HCT116 (cell line): Measurements from ENCODE around the gene RIT2. TPM values are rescaled to one million over a fixed set of nuclear protein-coding genes. Genes with fewer than 3 reads are reported as not detected.

Experiments
- ATAC-seq: fragments of 200-7000 bp; cut with Tn5 transposase; 2 replicates; pipeline ENCODE4 v1.9.1; 2020; ENCODE audit warnings: mild to moderate bottlenecking, moderate library complexity
- BruUV-seq: library from RNA; stranded (reverse); fragments of 400-500 nt; replicated peaks from 2 replicates; lab custom pipeline; 2021; lab: Mats Ljungman, UMichigan
- CTCF ChIA-PET: fragments of 300-600 bp; sonication (Branson Sonifier 250); formaldehyde crosslinking; loops from one replicate; lab custom pipeline; 2021; ENCODE audit warnings: antibody characterized with exemption; lab: Charles Lee
- POLR2A ChIA-PET: fragments of 300-600, 350-600 bp; sonication (Branson Sonifier 250); formaldehyde crosslinking; loops from one replicate; lab custom pipeline; 2021; ENCODE audit warnings: antibody characterized with exemption; lab: Charles Lee
- RAD21 ChIA-PET, 2 experiments: fragments of 300-600 bp; sonication (Branson Sonifier 250); formaldehyde crosslinking; loops; one replicate each; lab custom pipeline; 2023; ENCODE audit warnings: low total read pairs in 2 of 2; ENCODE audit not compliant: uncharacterized antibody in 2 of 2, unreplicated experiment in 2 of 2, low non-redundant PET in 1 of 2; lab: Charles Lee
- DNase-seq: peaks from one replicate; pipeline ENCODE4 v3.0.0-alpha.2; 2010; ENCODE audit warnings: low read depth, low spot score
- H2AFZ ChIP-seq: fragments of 200-600 bp; shearing (Covaris generic), sonication (generic); 2 replicates; pipeline ENCODE4 v1.6.1; 2017; ENCODE audit warnings: low read depth, mixed run types, mixed read lengths, antibody characterized with exemption, low read length; ENCODE audit not compliant: poor library complexity, severe bottlenecking
- H3K27ac ChIP-seq: 2 replicates; pipeline ENCODE4 v1.5.1; 2012; ENCODE audit warnings: low read depth, low read length
- H3K27me3 ChIP-seq: fragments of 200-600 bp; sonication (generic); 2 replicates; pipeline ENCODE4 v1.6.1; 2016; ENCODE audit warnings: mixed run types, low read length, mixed read lengths; ENCODE audit not compliant: insufficient read depth
- H3K36me3 ChIP-seq, 2 experiments: fragments of 200-500 bp in 1 of 2; fragments of 200-600 bp in 1 of 2; sonication (Bioruptor generic) in 1 of 2; sonication (generic) in 1 of 2; 2 replicates each; pipeline versions ENCODE4 v1.5.1 to v1.6.1; 2014 to 2016; ENCODE audit warnings: low read length in 2 of 2, inconsistent platforms in 1 of 2, mixed read lengths in 1 of 2, mixed run types in 1 of 2; ENCODE audit not compliant: insufficient read depth in 2 of 2, control insufficient read depth in 1 of 2
- H3K4me1 ChIP-seq, 2 experiments: fragments of 200-600 bp in 1 of 2; sonication (generic) in 1 of 2; 2 replicates each; pipeline versions ENCODE4 v1.5.1 to v1.6.1; 2012 to 2017; ENCODE audit warnings: low read length in 2 of 2, inconsistent platforms in 1 of 2, mild to moderate bottlenecking in 1 of 2, mixed read lengths in 1 of 2, mixed run types in 1 of 2, moderate library complexity in 1 of 2; ENCODE audit not compliant: insufficient read depth in 2 of 2, control insufficient read depth in 1 of 2
- H3K4me2 ChIP-seq: fragments of 200-600 bp; sonication (generic); 2 replicates; pipeline ENCODE4 v1.6.1; 2017; ENCODE audit warnings: mixed run types, low read length, mixed read lengths
- H3K4me3 ChIP-seq, 2 experiments: fragments of 200-600 bp in 1 of 2; sonication (generic) in 1 of 2; replicated peaks in 1 of 2; 2 replicates each; pipeline ENCODE4 v1.5.1; 2011 to 2016; ENCODE audit warnings: low read length in 2 of 2, control low read depth in 1 of 2, low read depth in 1 of 2, mild to moderate bottlenecking in 1 of 2, mixed read lengths in 1 of 2, mixed run types in 1 of 2
- H3K79me2 ChIP-seq: fragments of 200-600 bp; sonication (generic); 2 replicates; pipeline ENCODE4 v1.6.1; 2017; ENCODE audit warnings: mild to moderate bottlenecking, mixed run types, low read length, moderate library complexity, mixed read lengths; ENCODE audit not compliant: insufficient read depth
- H3K9ac ChIP-seq: fragments of 200-600 bp; sonication (generic); 2 replicates; pipeline ENCODE4 v1.6.1; 2016; ENCODE audit warnings: low read length, mixed read lengths
- H3K9me2 ChIP-seq: fragments of 200-600 bp; sonication (generic), shearing (Covaris generic); 2 replicates; pipeline ENCODE4 v1.6.1; 2017; ENCODE audit warnings: mixed run types, mild to moderate bottlenecking, moderate library complexity; ENCODE audit not compliant: insufficient read depth
- H3K9me3 ChIP-seq, 2 experiments: fragments of 200-500 bp in 1 of 2; fragments of 200-600 bp in 1 of 2; sonication (Bioruptor generic) in 1 of 2; sonication (generic) in 1 of 2; 2 replicates each; pipeline ENCODE4 v1.6.1; 2014 to 2017; ENCODE audit warnings: low read length in 2 of 2, mixed read lengths in 2 of 2, inconsistent platforms in 1 of 2, low read depth in 1 of 2, mild to moderate bottlenecking in 1 of 2, mixed run types in 1 of 2, moderate library complexity in 1 of 2; ENCODE audit not compliant: control insufficient read depth in 1 of 2, insufficient read depth in 1 of 2
- H4K20me1 ChIP-seq: fragments of 200-600 bp; sonication (generic), shearing (Covaris generic); 2 replicates; pipeline ENCODE4 v1.6.1; 2017; ENCODE audit warnings: mixed run types, mild to moderate bottlenecking, moderate library complexity; ENCODE audit not compliant: insufficient read depth
- ATF3 ChIP-seq: IDR thresholded peaks from 2 replicates; pipeline ENCODE4 v1.6.1; 2012
- CEBPB ChIP-seq: IDR thresholded peaks from 2 replicates; pipeline ENCODE4 v1.6.1; 2012; ENCODE audit warnings: low read depth
- CTCF ChIP-seq, 3 experiments: fragments of 200-600 bp in 1 of 3; sonication (generic) in 1 of 3; IDR thresholded peaks in 2 of 3; conservative IDR thresholded peaks in 1 of 3; 2 replicates each; pipeline ENCODE4 v1.5.1; 2012 to 2017; ENCODE audit warnings: low read depth in 2 of 3, low read length in 2 of 3, antibody characterized with exemption in 1 of 3, borderline replicate concordance in 1 of 3, control low read depth in 1 of 3, mild to moderate bottlenecking in 1 of 3, mixed read lengths in 1 of 3, mixed run types in 1 of 3, moderate library complexity in 1 of 3; ENCODE audit not compliant: insufficient read depth in 1 of 3
- EGR1 ChIP-seq: IDR thresholded peaks from 2 replicates; pipeline ENCODE4 v1.6.1; 2012; ENCODE audit warnings: low read depth
- FOSL1 ChIP-seq: IDR thresholded peaks from 2 replicates; pipeline ENCODE4 v1.6.1; 2012; ENCODE audit warnings: low read depth
- JUND ChIP-seq: IDR thresholded peaks from 2 replicates; pipeline ENCODE4 v1.6.1; 2012
- MAX ChIP-seq: IDR thresholded peaks from 2 replicates; pipeline ENCODE4 v1.6.1; 2012
- POLR2A ChIP-seq: IDR thresholded peaks from 2 replicates; pipeline ENCODE4 v1.7.0; 2011; ENCODE audit warnings: borderline replicate concordance; ENCODE audit not compliant: insufficient read depth, insufficient read length; ENCODE audit errors: extremely low read depth
- REST ChIP-seq: IDR thresholded peaks from 2 replicates; pipeline ENCODE4 v1.6.1; 2012; ENCODE audit warnings: low read depth
- SP1 ChIP-seq: IDR thresholded peaks from 2 replicates; pipeline ENCODE4 v1.6.1; 2012; ENCODE audit warnings: low read depth
- TCF7L2 ChIP-seq: IDR thresholded peaks from 2 replicates; pipeline ENCODE4 v1.7.0; 2011; ENCODE audit warnings: borderline replicate concordance, inconsistent platforms; ENCODE audit not compliant: insufficient read depth, insufficient read length; ENCODE audit errors: extremely low read depth
- ZFX ChIP-seq: fragments of 450-650 bp; IDR thresholded peaks from 2 replicates; pipeline ENCODE4 v1.6.1; 2017
- ZNF274 ChIP-seq: fragments of 200-500 bp; sonication (Bioruptor generic); IDR thresholded peaks from 2 replicates; pipeline ENCODE4 v1.6.1; 2014; ENCODE audit warnings: mild to moderate bottlenecking, low read depth, low read length, inconsistent platforms
- intact Hi-C: fragments of 100-400 bp; cut with micrococcal nuclease; formaldehyde crosslinking; loops from 2 replicates; pipeline ENCODE4 v1.10.0; 2022
- total RNA-seq: library from RNA; stranded (reverse); gene quantifications from one replicate; pipeline ENCODE4 v1.2.1, GENCODE V29; 2021; ENCODE audit not compliant: unreplicated experiment

The RIT2 gene
- total RNA-seq, 1 experiment from 2014 or later: not detected

GRCh38 chr18:42706618-42707017 is 408.9 kb downstream of the RIT2 start:
- Histone ChIP-seq H3K4me1 (no peaks in the 10 kb centered on the region), H3K4me3 (no peak overlapping the region), H4K20me1 (no peaks in the 10 kb centered on the region), H3K79me2 (no peaks in the 10 kb centered on the region), H3K9me3 (peaks cover 16 to 23% of the 10 kb centered on the region in 2 experiments; a peak in 2 of 4 replicates), H3K4me2 (no peak overlapping the region), H2AFZ (no peak overlapping the region)
- CTCF ChIA-PET: no interaction called here
- ATAC-seq (no peak), DNase-seq (no peak)
- RAD21 ChIA-PET: no interaction called here
- intact Hi-C loops: loop anchor here (1.0 kb wide), 1 partner anchor 17 kb away; no protein-coding TSS in a partner anchor
- POLR2A ChIA-PET: no interaction called here
- no peak for TF ChIP-seq SP1
- no peak for TF ChIP-seq CTCF (IDR thresholded peaks at IDR 0.05 in 2 of 3, conservative IDR thresholded peaks at IDR 0.05 in 1 of 3; ENCODE audit: borderline replicate concordance in 1 of 3, insufficient read depth in 1 of 3, low read depth in 2 of 3, low read length in 2 of 3)
- TF ChIP-seq TCF7L2: no peak
- no peak for TF ChIP-seq JUND
- no peak for TF ChIP-seq CEBPB
- no peak for TF ChIP-seq ZFX
- TF ChIP-seq EGR1: no peak
- TF ChIP-seq MAX: no peak
- no peak for TF ChIP-seq ATF3
- TF ChIP-seq REST: no peak
- TF ChIP-seq POLR2A: no peak
- TF ChIP-seq FOSL1: no peak
- TF ChIP-seq ZNF274: no peak
- TF ChIP-seq, all 23 proteins: peak for 0
- H3K9me2 ChIP-seq: no peaks in the 10 kb centered on the region
- no TSS peak for BruUV-seq
- no peak overlapping the region for H3K9ac ChIP-seq
- no peaks in the 10 kb centered on the region for H3K27me3 ChIP-seq
- no peaks in the 10 kb centered on the region for H3K36me3 ChIP-seq
- no peak overlapping the region for H3K27ac ChIP-seq
